Neuronal stem cell (in vitro differentiated cells): ENCODE results near the gene MYO15B.
A peak's percentile ranks its signal among the peaks of the same experiment; 100 is the strongest.

Source experiments
- DNase-seq: peaks from one replicate; pipeline ENCODE4 v3.0.0-alpha.2; 2013; ENCODE audit warnings: low spot score
- H2AFZ ChIP-seq: one replicate; pipeline ENCODE4 v1.6.1; 2013; ENCODE audit warnings: mild to moderate bottlenecking, low read length, inconsistent platforms
- H2AK5ac ChIP-seq: 2 replicates; pipeline ENCODE4 v1.6.1; 2013; ENCODE audit warnings: low read depth, mild to moderate bottlenecking, inconsistent platforms, low read length, moderate library complexity, mixed read lengths
- H2BK120ac ChIP-seq: 2 replicates; pipeline ENCODE4 v1.6.1; 2013; ENCODE audit warnings: low read depth, mild to moderate bottlenecking, inconsistent platforms, low read length, moderate library complexity, mixed read lengths
- H2BK12ac ChIP-seq: one replicate; pipeline ENCODE4 v1.6.1; 2013; ENCODE audit warnings: low read length, inconsistent platforms
- H2BK15ac ChIP-seq: 2 replicates; pipeline ENCODE4 v1.6.1; 2013; ENCODE audit warnings: mild to moderate bottlenecking, low read length, inconsistent platforms, mixed read lengths
- H2BK5ac ChIP-seq: one replicate; pipeline ENCODE4 v1.6.1; 2013; ENCODE audit warnings: inconsistent platforms, mild to moderate bottlenecking, low read length, moderate library complexity
- H3K14ac ChIP-seq: one replicate; pipeline ENCODE4 v1.6.1; 2013; ENCODE audit warnings: low read length, inconsistent platforms
- H3K18ac ChIP-seq: 2 replicates; pipeline ENCODE4 v1.6.1; 2013; ENCODE audit warnings: low read length, inconsistent platforms
- H3K23ac ChIP-seq: 2 replicates; pipeline ENCODE4 v1.6.1; 2013; ENCODE audit warnings: low read depth, mild to moderate bottlenecking, mixed read lengths, low read length, inconsistent platforms; ENCODE audit not compliant: poor library complexity
- H3K27ac ChIP-seq: replicated peaks from 3 replicates; pipeline ENCODE4 v1.5.1; 2013; ENCODE audit warnings: low read length, inconsistent platforms
- H3K27me3 ChIP-seq, 3 experiments: 2 replicates each; pipeline ENCODE4 v1.6.1; 2013; ENCODE audit warnings: low read length in 3 of 3, mild to moderate bottlenecking in 2 of 3, inconsistent platforms in 1 of 3, low read depth in 1 of 3, mixed read lengths in 1 of 3, moderate library complexity in 1 of 3; ENCODE audit not compliant: control insufficient read depth in 3 of 3, insufficient read depth in 3 of 3
- H3K36me3 ChIP-seq, 2 donors: replicated peaks in 1 of 2; 2 replicates each; pipeline ENCODE4 v1.6.1; 2013; ENCODE audit warnings: low read length in 2 of 2; ENCODE audit not compliant: control insufficient read depth in 2 of 2, insufficient read depth in 2 of 2
- H3K4ac ChIP-seq: 2 replicates; pipeline ENCODE4 v1.6.1; 2013; ENCODE audit warnings: inconsistent platforms, mild to moderate bottlenecking, low read length, moderate library complexity
- H3K4me1 ChIP-seq, 2 donors: 1 replicate in 1 of 2; 2 replicates in 1 of 2; pipeline ENCODE4 v1.6.1; 2013; ENCODE audit warnings: low read length in 2 of 2, low read depth in 1 of 2; ENCODE audit not compliant: control insufficient read depth in 2 of 2, insufficient read depth in 1 of 2
- H3K4me2 ChIP-seq: one replicate; pipeline ENCODE4 v1.6.1; 2013; ENCODE audit warnings: mild to moderate bottlenecking, low read length, inconsistent platforms; ENCODE audit not compliant: insufficient read depth, poor library complexity, severe bottlenecking
- H3K4me3 ChIP-seq, 2 donors: 2 replicates each; pipeline ENCODE4 v1.5.1; 2013; ENCODE audit warnings: low read length in 2 of 2, mild to moderate bottlenecking in 2 of 2, inconsistent platforms in 1 of 2, moderate library complexity in 1 of 2
- H3K79me1 ChIP-seq: one replicate; pipeline ENCODE4 v1.6.1; 2013; ENCODE audit warnings: low read depth, mild to moderate bottlenecking, inconsistent platforms, low read length, moderate library complexity
- H3K9ac ChIP-seq: one replicate; pipeline ENCODE4 v1.6.1; 2013; ENCODE audit warnings: mild to moderate bottlenecking, low read depth, low read length, inconsistent platforms; ENCODE audit not compliant: poor library complexity
- H3K9me3 ChIP-seq, 2 donors: replicated peaks in 1 of 2; 2 replicates each; pipeline versions ENCODE3 to v1.6.1; 2013; ENCODE audit warnings: low read length in 2 of 2, mild to moderate bottlenecking in 2 of 2, inconsistent platforms in 1 of 2, low read depth in 1 of 2, mixed read lengths in 1 of 2, moderate library complexity in 1 of 2; ENCODE audit not compliant: control insufficient read depth in 2 of 2, insufficient read depth in 1 of 2
- H4K8ac ChIP-seq: one replicate; pipeline ENCODE4 v1.6.1; 2013; ENCODE audit warnings: low read depth, mild to moderate bottlenecking, inconsistent platforms, low read length, moderate library complexity
- H4K91ac ChIP-seq: one replicate; pipeline ENCODE4 v1.6.1; 2013; ENCODE audit warnings: low read length, low read depth, mild to moderate bottlenecking, inconsistent platforms; ENCODE audit not compliant: poor library complexity
- WGBS, 2 donors: extraction: QIAGEN DNeasy Blood & Tissue Kit; methylation state at CpG; one replicate each; pipeline ENCODE4 v1.1.7; 2013; ENCODE audit warnings: missing lambda C conversion rate in 2 of 2, mixed read lengths in 1 of 2; ENCODE audit not compliant: insufficient read length in 2 of 2, insufficient replicate concordance in 1 of 2; ENCODE audit errors: extremely low coverage in 2 of 2; 5-methylcytosine and 5-hydroxymethylcytosine counted together

The MYO15B gene

DNA sequence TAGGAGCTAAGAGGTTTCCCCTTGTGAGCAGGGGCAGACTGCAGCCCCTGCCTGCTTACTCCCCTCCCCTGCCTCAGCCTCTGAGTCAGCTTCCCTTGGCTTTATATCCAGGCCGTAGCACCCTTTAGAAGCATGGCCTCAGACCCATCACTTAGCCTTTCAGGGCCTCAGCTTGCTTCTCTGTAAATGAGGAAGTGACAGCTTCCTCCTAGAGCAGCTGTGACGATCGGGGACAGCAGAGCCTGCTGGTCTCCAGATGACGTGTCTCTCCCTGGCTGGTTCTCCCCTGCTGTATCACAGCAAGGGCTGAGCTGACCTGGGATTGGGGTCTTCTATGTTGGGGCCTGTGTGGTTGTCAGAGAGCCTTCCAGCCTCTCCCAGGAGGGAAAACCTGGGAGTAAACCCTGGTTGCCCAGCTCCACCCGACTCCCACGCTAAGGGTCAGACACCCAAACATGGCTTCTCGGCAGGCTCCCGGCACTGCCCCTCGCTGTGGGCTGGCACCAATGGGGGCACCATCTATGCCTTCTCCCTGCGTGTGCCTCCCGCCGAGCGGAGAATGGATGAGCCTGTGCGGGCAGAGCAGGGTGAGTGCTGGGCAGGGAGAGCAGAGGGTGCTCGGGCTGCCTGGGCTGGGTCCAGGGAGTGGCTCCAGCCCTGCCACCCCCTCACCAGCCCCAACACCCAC, 16.3 kb upstream of the MYO15B start:
- Histone ChIP-seq H2BK12ac (peak overlapping the region; percentile 10), H2BK15ac (no peak overlapping the region), H3K18ac (no peak overlapping the region), H4K91ac (no peak overlapping the region), H3K27me3 (peaks cover 0 to 14% (median 0%) of the 10 kb centered on the region in 3 experiments), H3K4me3 (no peak overlapping the region), H3K4me2 (no peak overlapping the region), H2AK5ac (no peak overlapping the region), H2BK5ac (peak overlapping the region; percentile 53), H3K27ac (no peak overlapping the region), H3K14ac (no peak overlapping the region), H3K9ac (no peak overlapping the region), H4K8ac (no peak overlapping the region), H3K9me3 (peaks cover 0 to 2% of the 10 kb centered on the region in 2 donors), H2BK120ac (no peak overlapping the region), H3K4ac (peak overlapping the region; percentile 23), H2AFZ (peak overlapping the region; percentile 90), H3K79me1 (peaks cover 3% of the 10 kb centered on the region), H3K23ac (peak overlapping the region; percentile 55), H3K36me3 (peaks cover 0 to 7% of the 10 kb centered on the region in 2 donors), H3K4me1 (peaks cover 0 to 15% of the 10 kb centered on the region in 2 donors)
- no CpG with 5 or more reads among the region's 15 CpGs for WGBS, 2 donors
- DNase-seq = no peak

DNA sequence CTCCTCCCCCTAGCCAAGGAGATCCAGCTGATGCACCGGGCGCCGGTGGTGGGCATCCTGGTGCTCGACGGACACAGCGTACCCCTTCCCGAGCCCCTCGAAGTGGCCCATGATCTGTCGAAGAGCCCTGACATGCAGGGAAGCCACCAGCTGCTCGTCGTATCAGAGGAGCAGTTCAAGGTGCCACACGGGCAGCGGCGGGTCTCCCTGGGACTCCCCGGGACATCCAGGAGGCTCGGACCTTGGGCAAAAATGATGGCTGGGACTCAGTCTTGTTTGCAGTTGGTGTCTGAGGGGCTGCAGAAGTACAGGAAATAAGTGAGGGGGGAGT, 15.8 kb upstream of the MYO15B start:
- peak overlapping the region; percentile 90 for H2AFZ ChIP-seq
- H3K4me3 ChIP-seq = no peak overlapping the region
- H4K8ac ChIP-seq = no peak overlapping the region
- peaks cover 0 to 15% of the 10 kb centered on the region in 2 donors for H3K4me1 ChIP-seq
- H2BK15ac ChIP-seq = no peak overlapping the region
- no peak overlapping the region for H3K14ac ChIP-seq
- H3K79me1 ChIP-seq = peaks cover 3% of the 10 kb centered on the region
- no CpG with 5 or more reads among the region's 16 CpGs for WGBS, 2 donors
- H4K91ac ChIP-seq = no peak overlapping the region
- no peak overlapping the region for H3K27ac ChIP-seq
- H2BK5ac ChIP-seq = no peak overlapping the region
- peaks cover 0 to 14% (median 0%) of the 10 kb centered on the region in 3 experiments for H3K27me3 ChIP-seq
- no peak for DNase-seq
- H2BK120ac ChIP-seq = no peak overlapping the region
- H3K18ac ChIP-seq = no peak overlapping the region
- H2AK5ac ChIP-seq = no peak overlapping the region
- H3K4ac ChIP-seq = no peak overlapping the region
- H3K4me2 ChIP-seq = no peak overlapping the region
- H2BK12ac ChIP-seq = no peak overlapping the region
- peaks cover 0 to 2% of the 10 kb centered on the region in 2 donors for H3K9me3 ChIP-seq
- H3K9ac ChIP-seq = no peak overlapping the region
- H3K23ac ChIP-seq = peak overlapping the region; percentile 55
- peaks cover 0 to 7% of the 10 kb centered on the region in 2 donors for H3K36me3 ChIP-seq

DNA sequence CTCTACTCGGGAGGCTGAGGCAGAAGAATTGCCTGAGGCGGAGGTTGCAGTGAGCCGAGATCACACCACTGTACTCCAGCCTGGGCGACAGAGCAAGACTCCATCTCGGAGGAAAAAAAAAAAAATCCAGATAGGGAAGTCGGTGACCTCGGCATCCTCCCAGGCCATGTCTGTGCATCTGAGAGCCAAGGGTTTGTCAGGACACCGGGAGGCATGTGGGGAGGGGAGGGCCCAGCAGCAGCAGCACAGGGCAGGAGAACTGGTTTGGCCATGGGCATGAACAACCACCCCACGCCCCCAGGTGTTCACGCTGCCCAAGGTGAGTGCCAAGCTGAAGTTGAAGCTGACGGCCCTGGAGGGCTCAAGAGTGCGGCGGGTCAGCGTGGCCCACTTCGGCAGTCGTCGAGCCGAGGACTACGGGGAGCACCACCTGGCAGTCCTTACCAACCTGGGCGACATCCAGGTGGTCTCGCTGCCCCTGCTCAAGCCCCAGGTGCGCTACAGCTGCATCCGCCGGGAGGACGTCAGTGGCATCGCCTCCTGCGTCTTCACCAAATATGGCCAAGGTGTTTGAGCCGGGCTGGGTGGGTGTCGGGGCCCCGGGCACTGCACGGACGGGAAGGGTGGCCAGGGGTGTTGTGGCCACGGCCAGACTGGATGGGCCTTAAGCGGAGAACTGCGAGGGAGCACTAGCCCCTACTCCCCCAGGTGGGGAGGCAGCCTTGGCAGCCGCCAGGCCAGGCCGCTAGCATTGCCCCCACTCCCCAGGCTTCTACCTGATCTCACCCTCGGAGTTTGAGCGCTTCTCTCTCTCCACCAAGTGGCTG, 14.7 kb upstream of the MYO15B start:
- no peak overlapping the region for H4K91ac ChIP-seq
- H2BK12ac ChIP-seq = no peak overlapping the region
- peaks cover 0 to 12% (median 0%) of the 10 kb centered on the region in 3 experiments for H3K27me3 ChIP-seq
- no peak overlapping the region for H2BK120ac ChIP-seq
- no peak overlapping the region for H3K18ac ChIP-seq
- no peak overlapping the region for H3K14ac ChIP-seq
- no peak overlapping the region for H2BK5ac ChIP-seq
- peaks cover 3% of the 10 kb centered on the region for H3K79me1 ChIP-seq
- no peak for DNase-seq
- no peak overlapping the region for H3K4me2 ChIP-seq
- no peak overlapping the region for H2AFZ ChIP-seq
- H3K9me3 ChIP-seq = peaks cover 0 to 2% of the 10 kb centered on the region in 2 donors
- no CpG with 5 or more reads among the region's 39 CpGs for WGBS, 2 donors
- no peak overlapping the region for H3K4me3 ChIP-seq
- H3K4ac ChIP-seq = no peak overlapping the region
- peaks cover 0 to 7% of the 10 kb centered on the region in 2 donors for H3K36me3 ChIP-seq
- H3K9ac ChIP-seq = peak overlapping the region; percentile 4
- H2AK5ac ChIP-seq = no peak overlapping the region
- H4K8ac ChIP-seq = no peak overlapping the region
- peaks cover 0 to 15% of the 10 kb centered on the region in 2 donors for H3K4me1 ChIP-seq
- no peak overlapping the region for H2BK15ac ChIP-seq
- no peak overlapping the region for H3K27ac ChIP-seq
- H3K23ac ChIP-seq = peak overlapping the region; percentile 80

DNA sequence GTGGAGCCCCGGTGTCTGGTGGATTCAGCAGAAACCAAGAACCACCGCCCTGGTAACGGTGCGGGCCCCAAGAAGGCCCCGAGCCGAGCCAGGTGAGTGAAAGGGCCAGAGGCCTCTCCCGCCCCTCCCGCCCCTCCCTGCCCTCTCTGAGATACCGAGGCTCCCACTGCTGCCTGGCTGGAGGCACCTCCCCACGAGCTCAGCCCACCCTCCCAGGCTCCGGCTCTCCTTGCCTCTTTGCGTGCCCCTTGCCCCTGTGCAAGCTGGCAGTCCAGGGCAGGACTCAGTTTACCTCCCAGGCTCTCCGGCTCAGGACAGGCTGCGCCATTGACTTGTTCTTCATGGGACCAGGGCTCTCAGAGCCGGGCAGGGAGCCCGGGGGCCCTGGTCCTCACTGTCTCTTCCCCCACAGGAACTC, 14.1 kb upstream of the MYO15B start:
- Histone ChIP-seq H4K8ac (peak overlapping the region; percentile 19), H3K36me3 (peaks cover 0 to 7% of the 10 kb centered on the region in 2 donors), H3K4me1 (peaks cover 0 to 15% of the 10 kb centered on the region in 2 donors), H3K79me1 (peaks cover 3% of the 10 kb centered on the region), H2BK12ac (no peak overlapping the region), H3K9ac (peak overlapping the region; percentile 4), H4K91ac (no peak overlapping the region), H2AFZ (no peak overlapping the region), H2BK15ac (no peak overlapping the region), H2AK5ac (no peak overlapping the region), H3K4me2 (no peak overlapping the region), H3K4ac (no peak overlapping the region), H3K4me3 (no peak overlapping the region), H3K9me3 (peaks cover 0 to 2% of the 10 kb centered on the region in 2 donors), H3K27ac (no peak overlapping the region), H2BK120ac (no peak overlapping the region), H3K23ac (peak overlapping the region; percentile 31), H3K27me3 (peaks cover 0 to 9% (median 0%) of the 10 kb centered on the region in 3 experiments), H3K18ac (no peak overlapping the region), H3K14ac (no peak overlapping the region), H2BK5ac (no peak overlapping the region)
- DNase-seq = no peak
- no CpG with 5 or more reads among the region's 16 CpGs for WGBS, 2 donors
